ENCODE data around the gene NARF. TPM values are rescaled to one million over a fixed set of nuclear protein-coding genes. Genes with fewer than 3 reads are reported as not detected.

The NARF gene
- polyA plus RNA-seq, 4 donors, result 39.2 to 87.0 (median 49.9) TPM

DNA sequence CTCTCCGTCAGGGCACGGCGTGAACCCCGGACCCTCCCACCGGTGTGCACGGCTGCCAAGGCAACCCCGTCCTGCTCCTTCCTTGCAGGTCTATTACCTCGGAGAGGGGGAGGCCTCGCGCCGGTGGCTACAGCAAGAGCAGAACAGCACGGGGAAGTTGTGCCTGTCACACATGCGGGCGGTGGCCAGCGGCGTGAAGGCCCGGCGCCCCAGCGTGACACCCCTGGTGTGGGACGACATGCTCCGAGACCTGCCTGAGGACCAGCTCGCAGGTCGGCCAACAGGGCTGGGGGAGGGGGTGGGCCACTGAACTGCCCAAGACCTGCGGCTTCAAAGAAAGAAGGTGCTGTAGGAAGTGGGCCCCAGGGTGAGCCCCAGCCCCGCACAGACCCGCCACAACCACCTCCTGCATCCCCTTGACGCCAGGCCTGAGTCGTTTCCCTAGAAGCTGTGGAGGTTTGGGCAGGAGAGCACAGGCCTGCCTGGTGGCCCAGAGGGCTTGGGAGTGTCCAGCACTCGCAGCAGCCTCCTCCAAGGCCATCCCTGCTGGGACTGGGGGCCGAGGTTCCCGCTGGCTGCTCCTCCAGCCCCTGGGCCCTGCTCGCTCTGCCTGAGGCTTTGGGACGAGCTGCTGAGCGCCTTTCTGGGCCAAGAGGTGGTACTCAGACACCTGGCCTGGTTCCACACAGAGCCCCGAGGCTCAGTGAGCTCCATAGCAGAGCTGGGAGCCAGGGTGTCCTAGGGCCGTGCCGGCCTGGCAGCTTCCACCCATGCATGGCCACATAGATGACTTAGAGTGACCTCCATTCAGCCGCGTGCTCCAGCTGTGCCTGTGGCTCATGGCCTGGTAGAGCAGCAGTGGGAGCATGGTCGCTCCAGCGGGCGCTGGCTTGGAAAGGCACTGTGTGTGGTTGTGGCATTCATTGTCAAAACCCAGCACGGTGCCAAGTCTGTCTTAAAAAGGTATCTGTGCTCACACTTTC lies 22.6 kb upstream of the NARF start:
- DNase-seq (no peak), FAIRE-seq (no peak)
- no peaks in the 10 kb centered on the region for H3K4me1 ChIP-seq (ENCODE audit: control insufficient read depth in 3 of 3, insufficient read depth in 2 of 3, low read depth in 1 of 3, low read length in 2 of 3)
- no peak overlapping the region for H3K4me3 ChIP-seq (ENCODE audit: low read depth in 1 of 3, low read length in 3 of 3)
- 91 to 94% (median 92%) methylated on average over 41 to 43 of the region's 43 CpGs for WGBS, 3 donors
- peaks cover 6 to 81% (median 6%) of the 10 kb centered on the region in 3 donors for H3K36me3 ChIP-seq (ENCODE audit: control insufficient read depth in 3 of 3, insufficient read depth in 2 of 3, low read depth in 1 of 3, low read length in 3 of 3)
- no peaks in the 10 kb centered on the region for H3K9me3 ChIP-seq (ENCODE audit: control insufficient read depth in 2 of 2, insufficient read depth in 1 of 2, low read depth in 1 of 2, low read length in 1 of 2)
- H3K27ac ChIP-seq (ENCODE audit: low read depth in 1 of 3, low read length in 2 of 3), result no peak overlapping the region
- no peaks in the 10 kb centered on the region for H3K27me3 ChIP-seq (ENCODE audit: control insufficient read depth in 3 of 3, insufficient read depth in 3 of 3, low read length in 3 of 3)

DNA sequence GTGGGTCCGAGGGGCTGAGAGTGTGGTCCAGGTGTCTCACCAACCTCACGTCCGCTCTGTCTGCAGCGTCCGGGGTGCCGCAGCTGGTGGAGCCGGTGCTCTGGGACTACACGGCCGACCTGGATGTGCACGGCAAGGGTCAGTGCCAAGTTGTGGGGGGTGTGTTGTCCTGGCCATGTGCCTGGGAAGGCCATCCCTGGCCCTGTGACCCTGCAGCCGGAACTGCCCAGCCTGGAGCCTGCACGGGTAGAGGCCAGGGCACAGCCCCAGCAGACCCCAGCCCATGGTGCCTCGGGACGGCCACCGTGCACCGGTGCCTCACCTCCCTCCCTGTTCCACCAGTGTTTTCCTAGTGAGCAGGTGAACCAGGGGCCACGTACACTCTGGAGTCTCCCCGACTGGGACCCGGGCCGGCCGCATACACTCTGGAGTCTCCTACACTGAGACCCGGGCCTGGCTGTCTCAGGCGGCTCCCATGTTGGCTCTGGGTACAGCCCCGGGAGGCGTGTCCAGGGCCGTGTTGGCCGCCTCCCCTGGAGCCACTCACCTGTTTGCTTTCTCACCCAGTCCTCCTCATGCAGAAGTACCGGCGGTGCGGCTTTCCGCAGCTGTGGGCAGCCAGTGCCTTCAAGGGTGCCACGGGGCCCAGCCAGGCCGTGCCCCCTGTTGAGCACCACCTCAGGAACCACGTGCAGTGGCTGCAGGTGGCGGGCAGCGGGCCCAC lies 21.8 kb upstream of the NARF start:
- no peak for FAIRE-seq
- no peak overlapping the region for H3K4me3 ChIP-seq (ENCODE audit: low read depth in 1 of 3, low read length in 3 of 3)
- H3K27me3 ChIP-seq (ENCODE audit: control insufficient read depth in 3 of 3, insufficient read depth in 3 of 3, low read length in 3 of 3), result no peaks in the 10 kb centered on the region
- H3K4me1 ChIP-seq (ENCODE audit: control insufficient read depth in 3 of 3, insufficient read depth in 2 of 3, low read depth in 1 of 3, low read length in 2 of 3), result no peaks in the 10 kb centered on the region
- no peaks in the 10 kb centered on the region for H3K9me3 ChIP-seq (ENCODE audit: control insufficient read depth in 2 of 2, insufficient read depth in 1 of 2, low read depth in 1 of 2, low read length in 1 of 2)
- H3K36me3 ChIP-seq (ENCODE audit: control insufficient read depth in 3 of 3, insufficient read depth in 2 of 3, low read depth in 1 of 3, low read length in 3 of 3), result peaks cover 6 to 82% (median 6%) of the 10 kb centered on the region in 3 donors
- no peak overlapping the region for H3K27ac ChIP-seq (ENCODE audit: low read depth in 1 of 3, low read length in 2 of 3)
- no peak for DNase-seq
- WGBS, 3 donors, result 82 to 91% (median 89%) methylated on average over 31 to 36 of the region's 36 CpGs

DNA sequence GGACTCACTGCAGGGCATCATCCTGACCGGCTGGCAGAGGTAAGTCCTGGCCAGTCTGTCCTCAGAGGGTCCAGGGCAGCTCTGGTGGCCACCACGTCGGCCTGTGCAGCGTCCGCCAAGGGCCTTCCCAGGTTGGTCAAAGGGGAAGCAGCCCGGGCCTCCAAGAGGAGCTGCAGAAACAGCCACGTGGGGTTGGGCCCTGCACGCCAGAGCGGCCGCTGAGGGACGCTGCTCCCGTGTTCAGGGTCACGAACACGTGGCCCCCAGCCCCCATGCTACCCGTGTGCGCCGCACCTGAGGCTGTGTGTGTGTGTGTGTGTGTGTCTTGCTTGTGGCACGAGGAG lies 21.2 kb upstream of the NARF start:
- no peak for DNase-seq
- 86 to 95% (median 93%) methylated on average over 16 to 18 of the region's 18 CpGs for WGBS, 3 donors
- H3K4me3 ChIP-seq (ENCODE audit: low read depth in 1 of 3, low read length in 3 of 3), result no peak overlapping the region

DNA sequence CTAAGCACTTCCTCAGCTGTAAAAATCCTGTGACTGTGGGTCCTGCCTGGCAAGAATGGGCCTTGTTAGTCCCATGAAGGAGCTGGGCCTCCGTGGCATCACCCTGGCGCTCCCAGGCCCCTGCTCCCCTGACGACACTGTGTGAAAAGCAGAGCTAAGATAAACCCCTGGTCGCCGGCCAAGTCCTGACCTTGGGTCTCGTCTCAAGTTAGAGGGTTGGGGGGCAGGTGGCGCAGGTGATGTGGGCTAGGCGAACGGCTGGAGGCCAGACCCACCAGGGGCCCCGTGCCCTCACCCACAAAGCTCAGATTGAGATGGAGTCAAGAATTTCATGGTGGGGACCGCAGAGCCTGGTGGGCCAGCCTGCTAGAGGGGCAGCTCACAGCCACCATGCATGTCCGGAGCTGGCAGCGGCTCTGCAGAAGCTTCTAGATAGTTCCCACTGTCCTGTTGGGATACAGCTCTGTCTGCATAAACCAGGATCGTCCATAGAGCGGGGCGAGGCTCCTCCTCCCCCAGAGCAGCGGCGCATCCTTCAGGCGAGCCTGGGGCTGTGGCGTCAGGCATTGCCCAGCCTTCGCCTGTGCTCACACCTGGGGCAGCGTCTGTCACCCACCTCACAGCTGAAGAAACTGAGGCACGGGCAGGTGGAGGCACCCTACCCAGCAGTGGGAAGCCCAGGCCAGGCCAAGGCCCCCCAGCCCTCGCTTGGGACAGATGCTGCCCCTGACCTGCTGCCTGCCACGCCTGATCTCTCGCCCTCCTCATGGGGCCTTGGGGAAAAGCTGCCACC lies 19.9 kb upstream of the NARF start:
- no peak overlapping the region for H3K4me3 ChIP-seq (ENCODE audit: low read depth in 1 of 3, low read length in 3 of 3)
- 77 to 91% (median 83%) methylated on average over 26 of the region's 26 CpGs for WGBS, 3 donors
- H3K36me3 ChIP-seq (ENCODE audit: control insufficient read depth in 3 of 3, insufficient read depth in 2 of 3, low read depth in 1 of 3, low read length in 3 of 3), result peaks cover 6 to 90% (median 6%) of the 10 kb centered on the region in 3 donors
- no peaks in the 10 kb centered on the region for H3K9me3 ChIP-seq (ENCODE audit: control insufficient read depth in 2 of 2, insufficient read depth in 1 of 2, low read depth in 1 of 2, low read length in 1 of 2)
- no peaks in the 10 kb centered on the region for H3K27me3 ChIP-seq (ENCODE audit: control insufficient read depth in 3 of 3, insufficient read depth in 3 of 3, low read length in 3 of 3)
- H3K4me1 ChIP-seq (ENCODE audit: control insufficient read depth in 3 of 3, insufficient read depth in 2 of 3, low read depth in 1 of 3, low read length in 2 of 3), result no peaks in the 10 kb centered on the region
- H3K27ac ChIP-seq (ENCODE audit: low read depth in 1 of 3, low read length in 2 of 3), result no peak overlapping the region
- DNase-seq (no peak), FAIRE-seq (no peak)

More for the DNA sequence above, 21.2 kb upstream of the NARF start:
- no peaks in the 10 kb centered on the region for H3K4me1 ChIP-seq (ENCODE audit: control insufficient read depth in 3 of 3, insufficient read depth in 2 of 3, low read depth in 1 of 3, low read length in 2 of 3)
- FAIRE-seq, result no peak
- H3K9me3 ChIP-seq (ENCODE audit: control insufficient read depth in 2 of 2, insufficient read depth in 1 of 2, low read depth in 1 of 2, low read length in 1 of 2), result no peaks in the 10 kb centered on the region
- H3K27me3 ChIP-seq (ENCODE audit: control insufficient read depth in 3 of 3, insufficient read depth in 3 of 3, low read length in 3 of 3), result no peaks in the 10 kb centered on the region
- peaks cover 6 to 83% (median 6%) of the 10 kb centered on the region in 3 donors for H3K36me3 ChIP-seq (ENCODE audit: control insufficient read depth in 3 of 3, insufficient read depth in 2 of 3, low read depth in 1 of 3, low read length in 3 of 3)
- no peak overlapping the region for H3K27ac ChIP-seq (ENCODE audit: low read depth in 1 of 3, low read length in 2 of 3)

DNA sequence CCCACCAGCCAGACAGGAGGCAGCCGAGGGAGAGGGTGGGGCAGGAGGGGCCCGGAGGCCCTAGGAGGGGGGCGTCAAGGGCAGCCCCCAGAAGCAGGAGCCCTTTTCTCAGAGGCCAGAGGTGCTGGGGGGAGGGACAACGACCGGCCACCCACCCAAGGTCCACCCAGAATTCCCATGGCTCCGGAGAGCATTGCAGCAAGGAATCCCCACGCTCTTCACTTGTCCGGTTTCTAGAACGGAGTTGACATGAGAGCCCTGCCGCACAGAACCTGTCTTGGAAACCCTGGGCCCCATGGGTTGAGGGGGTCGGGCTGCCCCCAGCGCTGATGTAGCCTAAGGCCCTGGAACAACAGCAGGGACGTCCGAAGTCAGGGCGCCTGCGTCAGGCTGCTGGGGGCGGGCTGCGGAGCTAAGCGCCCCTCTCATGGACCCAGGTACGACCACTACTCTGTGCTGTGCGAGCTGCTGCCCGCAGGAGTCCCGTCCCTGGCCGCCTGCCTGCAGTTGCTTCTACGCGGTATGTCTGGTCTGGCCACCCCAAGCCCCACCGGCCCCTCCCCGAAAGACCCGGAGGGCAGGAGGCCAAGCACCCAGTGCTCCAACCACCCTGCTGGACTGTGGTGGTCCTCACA lies 19.2 kb upstream of the NARF start:
- Histone ChIP-seq H3K4me3 (ENCODE audit: low read depth in 1 of 3, low read length in 3 of 3) (no peak overlapping the region), H3K27ac (ENCODE audit: low read depth in 1 of 3, low read length in 2 of 3) (no peak overlapping the region), H3K27me3 (ENCODE audit: control insufficient read depth in 3 of 3, insufficient read depth in 3 of 3, low read length in 3 of 3) (no peaks in the 10 kb centered on the region), H3K4me1 (ENCODE audit: control insufficient read depth in 3 of 3, insufficient read depth in 2 of 3, low read depth in 1 of 3, low read length in 2 of 3) (no peaks in the 10 kb centered on the region), H3K36me3 (ENCODE audit: control insufficient read depth in 3 of 3, insufficient read depth in 2 of 3, low read depth in 1 of 3, low read length in 3 of 3) (peaks cover 3 to 90% (median 8%) of the 10 kb centered on the region in 3 donors), H3K9me3 (ENCODE audit: control insufficient read depth in 2 of 2, insufficient read depth in 1 of 2, low read depth in 1 of 2, low read length in 1 of 2) (no peaks in the 10 kb centered on the region)
- DNase-seq (no peak), FAIRE-seq (no peak)
- 90 to 91% (median 91%) methylated on average over 28 to 29 of the region's 29 CpGs for WGBS, 3 donors

- no peak for DNase-seq
- Histone ChIP-seq H3K4me3 (ENCODE audit: low read depth in 1 of 3, low read length in 3 of 3) (no peak overlapping the region), H3K27me3 (ENCODE audit: control insufficient read depth in 3 of 3, insufficient read depth in 3 of 3, low read length in 3 of 3) (no peaks in the 10 kb centered on the region), H3K36me3 (ENCODE audit: control insufficient read depth in 3 of 3, insufficient read depth in 2 of 3, low read depth in 1 of 3, low read length in 3 of 3) (peaks cover 5 to 95% (median 9%) of the 10 kb centered on the region in 3 donors), H3K27ac (ENCODE audit: low read depth in 1 of 3, low read length in 2 of 3) (no peak overlapping the region), H3K4me1 (ENCODE audit: control insufficient read depth in 3 of 3, insufficient read depth in 2 of 3, low read depth in 1 of 3, low read length in 2 of 3) (no peaks in the 10 kb centered on the region), H3K9me3 (ENCODE audit: control insufficient read depth in 2 of 2, insufficient read depth in 1 of 2, low read depth in 1 of 2, low read length in 1 of 2) (no peaks in the 10 kb centered on the region)
- no peak for FAIRE-seq
- WGBS, 3 donors, result 93 to 96% (median 94%) methylated on average over 33 to 34 of the region's 34 CpGs
Measured at GRCh38 chr17:82439829-82440365, 18.6 kb upstream of the NARF start.

GRCh38 chr17:82440469-82440981 lies 18.0 kb upstream of the NARF start:
- FAIRE-seq, result no peak

More at GRCh38 chr17:82440469-82440981, 18.0 kb upstream of the NARF start:
- Histone ChIP-seq H3K27ac (ENCODE audit: low read depth in 1 of 3, low read length in 2 of 3) (peak overlapping the region in 1 of 3 donors; percentile 8), H3K27me3 (ENCODE audit: control insufficient read depth in 3 of 3, insufficient read depth in 3 of 3, low read length in 3 of 3) (no peaks in the 10 kb centered on the region), H3K4me3 (ENCODE audit: low read depth in 1 of 3, low read length in 3 of 3) (no peak overlapping the region), H3K9me3 (ENCODE audit: control insufficient read depth in 2 of 2, insufficient read depth in 1 of 2, low read depth in 1 of 2, low read length in 1 of 2) (no peaks in the 10 kb centered on the region), H3K4me1 (ENCODE audit: control insufficient read depth in 3 of 3, insufficient read depth in 2 of 3, low read depth in 1 of 3, low read length in 2 of 3) (peaks cover 0 to 2% (median 0%) of the 10 kb centered on the region in 3 donors), H3K36me3 (ENCODE audit: control insufficient read depth in 3 of 3, insufficient read depth in 2 of 3, low read depth in 1 of 3, low read length in 3 of 3) (peaks cover 5 to 96% (median 9%) of the 10 kb centered on the region in 3 donors)
- 68 to 89% (median 84%) methylated on average over 22 of the region's 22 CpGs for WGBS, 3 donors
- DNase-seq, result no peak
